HepG2 (cell line): Measurements from ENCODE around the gene ACVR1B. TPM values are rescaled to one million over a fixed set of nuclear protein-coding genes. Genes with fewer than 3 reads are reported as not detected.

ENCODE experiments used
- ADNP ChIP-seq: sonication (generic); formaldehyde crosslinking; IDR thresholded peaks from 2 replicates; pipeline ENCODE4 v1.4.0; 2020; ENCODE audit warnings: missing genetic modification reagents
- ASH2L ChIP-seq: fragments of 300-600, 200-600 bp; sonication (generic); IDR thresholded peaks from 2 replicates; pipeline ENCODE4 v1.7.0; 2017; ENCODE audit warnings: low read depth, mild to moderate bottlenecking, moderate library complexity, mixed read lengths, low read length; ENCODE audit not compliant: insufficient read length
- BCL6 ChIP-seq: IDR thresholded peaks from 2 replicates; pipeline ENCODE4 v1.6.1; 2016; ENCODE audit warnings: missing genetic modification reagents, missing compliant biosample characterization
- CEBPB ChIP-seq: IDR thresholded peaks from 2 replicates; pipeline ENCODE4 v1.6.1; 2011; ENCODE audit warnings: low read depth, low read length, improper control_type of control experiment, borderline replicate concordance
- CHD4 ChIP-seq: fragments of 200-600 bp; sonication (generic); IDR thresholded peaks from 2 replicates; pipeline ENCODE4 v1.7.0; 2017; ENCODE audit warnings: mild to moderate bottlenecking, low read length, borderline replicate concordance
- GPN1 ChIP-seq: sonication (generic); formaldehyde crosslinking; IDR thresholded peaks from 2 replicates; pipeline ENCODE4 v1.5.1; 2020; ENCODE audit warnings: missing genetic modification reagents, borderline replicate concordance
- IKZF4 ChIP-seq: sonication (generic); formaldehyde crosslinking; IDR thresholded peaks from 2 replicates; pipeline ENCODE4 v1.5.1; 2020; ENCODE audit warnings: borderline replicate concordance, mild to moderate bottlenecking, low read depth, missing genetic modification reagents; ENCODE audit errors: not compliant biosample characterization
- ISX ChIP-seq: sonication (generic); formaldehyde crosslinking; conservative IDR thresholded peaks from 2 replicates; pipeline ENCODE4 v1.5.0; 2020; ENCODE audit warnings: missing genetic modification reagents
- KDM5A ChIP-seq: fragments of 200-600 bp; sonication (generic); IDR thresholded peaks from 2 replicates; pipeline ENCODE4 v1.7.0; 2018; ENCODE audit warnings: antibody characterized with exemption, mild to moderate bottlenecking, low read length, borderline replicate concordance
- MED1 ChIP-seq: sonication (generic); formaldehyde crosslinking; IDR thresholded peaks from 2 replicates; pipeline ENCODE4 v1.4.0; 2020; ENCODE audit warnings: missing genetic modification reagents
- NR2F6 ChIP-seq, 2 experiments: IDR thresholded peaks; 2 replicates each; pipeline ENCODE4 v1.6.1; 2016; ENCODE audit warnings: antibody characterized with exemption in 1 of 2, mild to moderate bottlenecking in 1 of 2
- PCBP2 ChIP-seq: fragments of 200-400 bp; formaldehyde crosslinking; optimal IDR thresholded peaks from 2 replicates; pipeline ENCODE3; 2018; ENCODE audit warnings: low read length, low read depth; ENCODE audit not compliant: poor library complexity, severe bottlenecking
- POLR2G ChIP-seq: fragments of 200-400 bp; formaldehyde crosslinking; IDR thresholded peaks from 2 replicates; pipeline ENCODE4 v1.6.1; 2018; ENCODE audit warnings: mild to moderate bottlenecking, low read depth, low read length, moderate library complexity
- TCF12 ChIP-seq, 2 experiments: fragments of 450-650 bp in 1 of 2; sonication (generic) in 1 of 2; formaldehyde crosslinking in 1 of 2; IDR thresholded peaks; 2 replicates each; pipeline versions ENCODE4 v1.6.1 to v1.8.0; 2017 to 2022; ENCODE audit warnings: antibody characterized with exemption in 1 of 2, mild to moderate bottlenecking in 1 of 2, missing genetic modification reagents in 1 of 2, moderate library complexity in 1 of 2
- THAP9 ChIP-seq: sonication (generic); formaldehyde crosslinking; IDR thresholded peaks from 2 replicates; pipeline ENCODE4; 2020; ENCODE audit warnings: missing genetic modification reagents, mild to moderate bottlenecking, borderline replicate concordance
- ZBTB42 ChIP-seq: sonication (generic); formaldehyde crosslinking; IDR thresholded peaks from 2 replicates; pipeline ENCODE4 v1.5.0; 2020; ENCODE audit warnings: mild to moderate bottlenecking, missing genetic modification reagents
- ZFP91 ChIP-seq: sonication (generic); formaldehyde crosslinking; IDR thresholded peaks from 2 replicates; pipeline ENCODE4 v1.9.0; 2022; ENCODE audit warnings: missing genetic modification reagents, mild to moderate bottlenecking, borderline replicate concordance
- ZNF224 ChIP-seq: sonication (generic); formaldehyde crosslinking; IDR thresholded peaks from 2 replicates; pipeline ENCODE4 v1.5.0; 2020; ENCODE audit warnings: mild to moderate bottlenecking, missing genetic modification reagents
- ZNF251 ChIP-seq: sonication (generic); formaldehyde crosslinking; IDR thresholded peaks from 2 replicates; pipeline ENCODE4 v1.9.0; 2021; ENCODE audit warnings: mild to moderate bottlenecking, missing genetic modification reagents
- ZNF576 ChIP-seq: sonication (generic); formaldehyde crosslinking; IDR thresholded peaks from 2 replicates; pipeline ENCODE4 v1.4.0; 2020; ENCODE audit warnings: mild to moderate bottlenecking, missing genetic modification reagents
- ZNF83 ChIP-seq: sonication (generic); formaldehyde crosslinking; IDR thresholded peaks from 2 replicates; pipeline ENCODE4 v1.4.0; 2020; ENCODE audit warnings: missing genetic modification reagents, mild to moderate bottlenecking, borderline replicate concordance
- ZSCAN20 ChIP-seq: sonication (generic); formaldehyde crosslinking; IDR thresholded peaks from 2 replicates; pipeline ENCODE4 v1.4.0; 2020; ENCODE audit warnings: missing genetic modification reagents, mild to moderate bottlenecking, borderline replicate concordance
- polyA plus RNA-seq, 8 experiments: library from polyadenylated mRNA; depleted of rRNA in 3 of 8; stranded (reverse) in 7 of 8; unstranded in 1 of 8; fragments of >200 nt; fragmentation: Illumina TruSeq in 4 of 8; extraction: Trizol in 4 of 8; gene quantifications; 2 replicates each; pipeline versions ENCODE4 v1.2.1 to v1.2.3, GENCODE V29; 2011 to 2016; ENCODE audit warnings: low read depth in 4 of 8, missing spikeins in 1 of 8, mixed read lengths in 1 of 8; ENCODE audit not compliant: insufficient read depth in 1 of 8
- total RNA-seq, 5 experiments: library from RNA; depleted of rRNA; stranded (reverse); fragments of >200 nt; fragmentation: Illumina TruSeq; extraction: Trizol; gene quantifications; 2 replicates each; pipeline ENCODE4 v1.2.3, GENCODE V29; 2016; ENCODE audit warnings: low read depth in 1 of 5

Gene ACVR1B
- total and polyA plus RNA-seq, 2 of the 13 experiments (the other 11 are each of a cell fraction or from before 2014, with no cell fraction given) = 8.9 to 12.1 TPM

GRCh38 chr12:51972422-51972812, 20.9 kb downstream of the ACVR1B start (continued):
- TF ChIP-seq CEBPB (peak; percentile 11; the same call in 1 of the 2 replicates), PCBP2 (no peak), ISX (no peak), POLR2G (no peak), ZNF224 (CRISPR knock-in tag) (no peak), ZNF83 (no peak), MED1 (CRISPR knock-in tag) (peak; percentile 35; the same call in 1 of the 2 replicates), ZNF576 (no peak), ZNF251 (CRISPR knock-in tag) (no peak), BCL6 (CRISPR knock-in tag) (no peak), NR2F6 (IDR thresholded peaks at IDR 0.05) (peak; percentile 35), NR2F6 (CRISPR knock-in tag; IDR thresholded peaks at IDR 0.05) (peak; percentile 50; the same call in 1 of the 2 replicates), THAP9 (CRISPR knock-in tag) (no peak), GPN1 (CRISPR knock-in tag) (no peak), KDM5A (no peak), ZFP91 (CRISPR knock-in tag) (no peak), ASH2L (no peak), TCF12 (IDR thresholded peaks at IDR 0.05) (no peak), TCF12 (CRISPR knock-in tag; IDR thresholded peaks at IDR 0.05) (no peak), ZBTB42 (CRISPR knock-in tag) (no peak), IKZF4 (CRISPR knock-in tag) (no peak), ADNP (0 out of 2 replicates have a peak, but pooled peaks have one; percentile 55), ZSCAN20 (CRISPR knock-in tag) (no peak), CHD4 (no peak)
